Measurements from ENCODE around the gene LRRIQ4.
A peak's percentile ranks its signal among the peaks of the same experiment; 100 is the strongest.

The LRRIQ4 gene

DNA sequence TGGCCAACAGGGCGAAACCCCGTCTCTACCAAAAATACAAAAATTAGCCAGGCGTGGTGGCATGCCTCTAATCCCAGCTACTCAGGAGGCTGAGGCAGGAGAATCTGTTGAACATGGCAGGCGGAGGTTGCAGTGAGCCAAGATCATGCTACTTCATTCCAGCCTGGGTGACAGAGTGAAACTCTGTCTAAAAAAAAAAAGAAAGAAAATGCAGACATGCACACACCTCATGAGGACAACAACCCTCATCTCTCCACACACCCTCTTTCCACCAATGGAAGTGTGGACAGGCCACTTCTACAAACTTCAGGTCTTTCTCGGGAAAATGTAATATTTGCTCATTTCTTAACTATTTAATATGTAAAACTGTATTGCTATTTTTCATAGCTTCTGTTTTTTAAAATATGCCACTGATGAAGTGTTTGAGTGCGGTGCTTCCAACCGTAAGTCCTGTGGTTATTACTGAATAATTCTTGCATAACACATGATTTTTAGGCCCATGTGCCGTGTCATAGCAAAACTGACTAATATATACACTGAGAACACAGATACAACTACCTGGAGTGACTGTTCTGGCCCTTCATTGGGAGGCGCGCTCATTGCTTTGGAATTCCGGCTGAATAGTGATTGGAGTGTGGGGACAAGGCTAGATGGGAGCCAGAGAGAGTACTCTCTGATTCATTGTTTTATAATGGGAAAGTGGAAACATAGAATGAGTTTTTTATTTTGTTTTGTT is 34.0 kb downstream of the LRRIQ4 start:
- Histone ChIP-seq H3K9me3 (ENCODE audit: insufficient read depth, low read length, severe bottlenecking) (no peaks in the 10 kb centered on the region), H3K36me3 (ENCODE audit: insufficient read depth, low read length) (no peaks in the 10 kb centered on the region), H3K27ac (ENCODE audit: low read length) (no peak overlapping the region), H3K4me3 (ENCODE audit: low read depth in 1 of 2, low read length in 2 of 2) (no peak overlapping the region), H3K9ac (ENCODE audit: low read depth, low read length) (no peak overlapping the region), H3K4me2 (ENCODE audit: insufficient read depth, low read length) (no peak overlapping the region), H3K27me3 (ENCODE audit: insufficient read depth, low read length, poor library complexity) (peaks cover 13% of the 10 kb centered on the region), H4K20me1 (ENCODE audit: insufficient read depth, low read length) (no peaks in the 10 kb centered on the region), H3K4me1 (ENCODE audit: insufficient read depth, low read length) (no peaks in the 10 kb centered on the region), H3K79me2 (ENCODE audit: insufficient read depth, low read length) (no peaks in the 10 kb centered on the region), H2AFZ (ENCODE audit: low read depth, low read length) (no peak overlapping the region)
- ATAC-seq (ENCODE audit: insufficient read depth, low read depth) (no peak), DNase-seq (no peak)
- no peak for TF ChIP-seq EZH2 (IDR thresholded peaks at IDR 0.05; ENCODE audit: borderline replicate concordance, low read depth, low read length, severe bottlenecking)
- TF ChIP-seq, protein P1, sequence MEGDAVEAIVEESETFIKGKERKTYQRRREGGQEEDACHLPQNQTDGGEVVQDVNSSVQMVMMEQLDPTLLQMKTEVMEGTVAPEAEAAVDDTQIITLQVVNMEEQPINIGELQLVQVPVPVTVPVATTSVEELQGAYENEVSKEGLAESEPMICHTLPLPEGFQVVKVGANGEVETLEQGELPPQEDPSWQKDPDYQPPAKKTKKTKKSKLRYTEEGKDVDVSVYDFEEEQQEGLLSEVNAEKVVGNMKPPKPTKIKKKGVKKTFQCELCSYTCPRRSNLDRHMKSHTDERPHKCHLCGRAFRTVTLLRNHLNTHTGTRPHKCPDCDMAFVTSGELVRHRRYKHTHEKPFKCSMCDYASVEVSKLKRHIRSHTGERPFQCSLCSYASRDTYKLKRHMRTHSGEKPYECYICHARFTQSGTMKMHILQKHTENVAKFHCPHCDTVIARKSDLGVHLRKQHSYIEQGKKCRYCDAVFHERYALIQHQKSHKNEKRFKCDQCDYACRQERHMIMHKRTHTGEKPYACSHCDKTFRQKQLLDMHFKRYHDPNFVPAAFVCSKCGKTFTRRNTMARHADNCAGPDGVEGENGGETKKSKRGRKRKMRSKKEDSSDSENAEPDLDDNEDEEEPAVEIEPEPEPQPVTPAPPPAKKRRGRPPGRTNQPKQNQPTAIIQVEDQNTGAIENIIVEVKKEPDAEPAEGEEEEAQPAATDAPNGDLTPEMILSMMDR (IDR thresholded peaks at IDR 0.05; ENCODE audit: borderline replicate concordance, extremely low read depth, low read length, poor library complexity, severe bottlenecking): no peak

GRCh38 chr3:169847896-169848295 is 35.2 kb downstream of the LRRIQ4 start:
- H3K36me3 ChIP-seq (ENCODE audit: insufficient read depth, low read length): no peaks in the 10 kb centered on the region
- no peak overlapping the region for H3K4me2 ChIP-seq (ENCODE audit: insufficient read depth, low read length)
- no peaks in the 10 kb centered on the region for H4K20me1 ChIP-seq (ENCODE audit: insufficient read depth, low read length)
- ATAC-seq (ENCODE audit: insufficient read depth, low read depth) (peak; percentile 52; the same call in 2 of the 3 replicates), DNase-seq (peak; percentile 12)
- H3K9me3 ChIP-seq (ENCODE audit: insufficient read depth, low read length, severe bottlenecking): no peaks in the 10 kb centered on the region
- no peak overlapping the region for H3K4me3 ChIP-seq (ENCODE audit: low read depth in 1 of 2, low read length in 2 of 2)
- no peak overlapping the region for H2AFZ ChIP-seq (ENCODE audit: low read depth, low read length)
- no peak for TF ChIP-seq EZH2 (IDR thresholded peaks at IDR 0.05; ENCODE audit: borderline replicate concordance, low read depth, low read length, severe bottlenecking)
- TF ChIP-seq, protein P1 (IDR thresholded peaks at IDR 0.05; ENCODE audit: borderline replicate concordance, extremely low read depth, low read length, poor library complexity, severe bottlenecking): no peak
- no peaks in the 10 kb centered on the region for H3K79me2 ChIP-seq (ENCODE audit: insufficient read depth, low read length)
- peaks cover 13% of the 10 kb centered on the region for H3K27me3 ChIP-seq (ENCODE audit: insufficient read depth, low read length, poor library complexity)
- H3K4me1 ChIP-seq (ENCODE audit: insufficient read depth, low read length): no peaks in the 10 kb centered on the region
- no peak overlapping the region for H3K27ac ChIP-seq (ENCODE audit: low read length)
- H3K9ac ChIP-seq (ENCODE audit: low read depth, low read length): no peak overlapping the region

DNA sequence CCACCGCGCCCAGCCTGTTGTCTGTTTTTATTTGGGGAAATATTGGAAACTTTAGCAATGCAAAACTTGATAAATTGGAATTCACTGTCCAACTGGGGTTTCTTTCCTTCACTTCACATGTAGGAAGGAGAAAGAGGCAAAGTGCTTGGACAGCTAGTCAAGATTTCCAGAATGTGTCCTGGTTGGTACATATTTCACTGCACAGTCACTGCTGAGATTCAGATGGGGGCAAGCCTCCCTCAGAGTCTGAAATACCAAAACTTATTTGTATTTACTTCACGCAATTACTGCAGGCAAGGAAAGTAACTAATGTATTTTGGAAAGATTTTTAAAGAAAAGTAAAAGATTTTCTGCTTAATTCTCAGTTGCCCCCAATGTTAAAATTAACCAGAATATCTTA is 36.1 kb downstream of the LRRIQ4 start:
- no peaks in the 10 kb centered on the region for H3K36me3 ChIP-seq (ENCODE audit: insufficient read depth, low read length)
- H3K4me3 ChIP-seq (ENCODE audit: low read depth in 1 of 2, low read length in 2 of 2): no peak overlapping the region
- H2AFZ ChIP-seq (ENCODE audit: low read depth, low read length): no peak overlapping the region
- no peak overlapping the region for H3K9ac ChIP-seq (ENCODE audit: low read depth, low read length)
- no peaks in the 10 kb centered on the region for H3K4me1 ChIP-seq (ENCODE audit: insufficient read depth, low read length)
- peaks cover 10% of the 10 kb centered on the region for H3K27me3 ChIP-seq (ENCODE audit: insufficient read depth, low read length, poor library complexity)
- no peak overlapping the region for H3K27ac ChIP-seq (ENCODE audit: low read length)
- no peaks in the 10 kb centered on the region for H3K9me3 ChIP-seq (ENCODE audit: insufficient read depth, low read length, severe bottlenecking)
- no peak overlapping the region for H3K4me2 ChIP-seq (ENCODE audit: insufficient read depth, low read length)
- H4K20me1 ChIP-seq (ENCODE audit: insufficient read depth, low read length): no peaks in the 10 kb centered on the region
- no peak for DNase-seq
- TF ChIP-seq EZH2 (IDR thresholded peaks at IDR 0.05; ENCODE audit: borderline replicate concordance, low read depth, low read length, severe bottlenecking): no peak
- TF ChIP-seq, protein P1 (IDR thresholded peaks at IDR 0.05; ENCODE audit: borderline replicate concordance, extremely low read depth, low read length, poor library complexity, severe bottlenecking): no peak
- H3K79me2 ChIP-seq (ENCODE audit: insufficient read depth, low read length): no peaks in the 10 kb centered on the region
- ATAC-seq (ENCODE audit: insufficient read depth, low read depth): no peak

Data from DND-41 (cell line).